NCI-H1092 (cell line): Measurements from ENCODE around the gene OR8B8.
"Not testable (repeated sequence)": the region's sequence is repeated elsewhere in the genome, so short reads cannot be mapped to it uniquely, and the experiment has no call there.

ENCODE experiments used
- DNase-seq: peaks from one replicate; lab custom pipeline; 2025; lab: John Stamatoyannopoulos, UW

OR8B8 gene, protein sequence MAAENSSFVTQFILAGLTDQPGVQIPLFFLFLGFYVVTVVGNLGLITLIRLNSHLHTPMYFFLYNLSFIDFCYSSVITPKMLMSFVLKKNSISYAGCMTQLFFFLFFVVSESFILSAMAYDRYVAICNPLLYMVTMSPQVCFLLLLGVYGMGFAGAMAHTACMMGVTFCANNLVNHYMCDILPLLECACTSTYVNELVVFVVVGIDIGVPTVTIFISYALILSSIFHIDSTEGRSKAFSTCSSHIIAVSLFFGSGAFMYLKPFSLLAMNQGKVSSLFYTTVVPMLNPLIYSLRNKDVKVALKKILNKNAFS

DNA sequence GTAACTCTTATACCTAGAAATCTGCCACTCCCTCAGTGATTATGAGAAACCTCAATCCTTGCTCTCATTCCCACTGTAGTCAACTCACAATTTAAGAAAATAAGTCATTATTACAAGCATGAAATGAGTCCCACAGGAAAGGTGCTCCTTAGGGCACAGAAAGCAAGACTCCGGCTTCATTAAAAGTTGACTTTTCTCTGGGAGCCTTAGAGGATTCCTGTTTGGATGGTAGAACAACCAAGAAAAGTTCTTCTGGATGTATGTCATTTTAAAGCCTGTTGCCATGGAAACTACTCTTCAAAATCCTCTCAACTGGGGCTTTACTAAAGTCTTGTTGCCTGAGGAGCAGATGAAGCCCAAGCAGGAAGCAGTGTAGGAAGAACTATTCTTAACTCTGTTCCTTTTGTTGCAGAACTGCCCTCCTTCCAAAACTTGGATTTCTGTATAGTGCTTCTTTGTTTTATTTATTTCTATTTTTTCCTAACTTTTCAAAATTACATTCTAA, at the start of gene OR8B8:
TSS of gene OR8B8 (minus strand) at position 51 of the 505 bp plus-strand sequence. CDS start 4,611 bp downstream, outside the sequence.
- no peak for DNase-seq

DNA sequence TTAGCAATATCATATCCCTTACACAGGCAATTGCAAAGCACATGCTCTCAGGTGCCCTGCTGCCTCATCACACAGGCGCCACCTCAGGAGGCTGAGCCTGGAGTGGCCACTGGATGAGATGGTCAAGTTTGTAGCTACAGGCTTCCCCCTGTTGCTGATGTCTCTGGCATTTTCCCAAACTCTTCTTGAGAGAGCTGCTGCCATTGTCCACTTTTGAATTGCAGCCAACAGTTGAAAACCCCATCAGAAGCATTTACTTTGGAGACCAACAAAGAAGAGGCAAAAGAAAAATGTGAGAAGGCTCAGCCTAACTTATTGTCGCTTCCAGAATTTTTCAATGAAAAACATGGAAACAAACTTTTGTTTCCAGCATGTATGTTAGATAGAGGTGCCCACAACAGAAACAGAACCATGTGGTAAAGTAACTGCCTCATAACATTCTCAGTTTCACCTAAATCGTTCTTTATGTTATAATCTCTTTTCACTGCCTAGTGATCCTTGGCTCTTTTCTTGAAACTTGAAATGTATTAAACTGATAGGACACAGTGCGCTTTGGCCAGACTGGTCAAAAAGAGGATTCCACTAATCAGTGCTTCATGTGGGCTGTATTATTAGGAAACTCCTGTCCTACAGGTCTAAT, 47.6 kb upstream of the OR8B8 start:
- DNase-seq, result no peak

DNA sequence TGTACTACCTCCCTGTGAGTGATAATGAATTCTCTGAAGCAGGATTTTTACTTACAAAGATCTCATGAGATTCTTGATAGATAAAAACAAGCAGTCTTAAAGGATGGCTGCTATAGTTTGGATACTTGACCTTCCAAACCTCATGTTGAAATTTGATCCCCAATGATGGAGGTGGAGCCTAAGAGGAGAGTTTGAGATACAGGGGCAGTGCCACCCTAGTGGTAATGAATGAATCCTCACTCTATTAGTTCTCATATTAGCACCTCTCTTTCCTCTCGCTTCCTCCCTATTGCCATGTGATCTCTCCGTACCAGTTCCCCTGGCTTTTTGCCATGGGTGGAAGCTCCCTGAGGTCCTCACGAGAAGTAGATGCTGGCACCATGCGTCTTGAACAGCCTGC, 37.9 kb upstream of the OR8B8 start:
- DNase-seq, result no peak

DNA sequence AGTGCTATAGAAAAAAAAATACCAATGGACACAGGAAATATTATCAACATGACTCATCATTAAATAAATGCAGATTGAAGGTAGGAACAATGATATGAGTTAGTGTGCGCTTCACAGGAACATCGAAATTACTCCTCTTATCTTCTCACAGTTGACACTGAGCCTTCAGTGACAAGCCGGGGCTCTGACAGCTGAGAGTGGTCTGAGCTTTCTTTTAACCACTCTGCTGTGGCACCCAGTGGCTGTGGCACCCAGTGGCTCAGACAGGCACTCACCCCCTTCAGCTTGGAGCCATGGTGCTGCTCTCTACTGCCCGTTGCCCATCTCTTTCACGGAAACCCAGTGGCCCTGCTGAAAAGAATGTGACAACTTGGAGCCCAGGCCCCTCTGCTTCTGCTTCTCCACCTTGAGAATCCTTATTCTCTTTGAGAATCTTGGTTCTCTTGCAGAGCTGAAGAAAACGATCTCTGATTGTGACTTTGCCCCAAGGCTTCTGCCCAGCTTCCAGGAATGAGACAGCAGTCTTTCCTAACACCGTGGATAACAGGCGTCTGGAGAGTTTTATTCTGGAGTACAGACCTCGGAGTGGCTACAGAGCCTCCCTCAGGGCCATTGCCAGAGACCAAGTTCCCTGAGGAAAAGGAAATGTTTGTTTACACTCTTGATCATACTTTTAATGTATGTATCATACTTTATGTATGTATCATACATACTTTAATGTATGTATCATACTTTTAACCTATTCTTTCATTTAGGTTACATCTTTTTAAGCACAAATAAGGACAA, 37.1 kb upstream of the OR8B8 start:
- DNase-seq, result no peak

DNA sequence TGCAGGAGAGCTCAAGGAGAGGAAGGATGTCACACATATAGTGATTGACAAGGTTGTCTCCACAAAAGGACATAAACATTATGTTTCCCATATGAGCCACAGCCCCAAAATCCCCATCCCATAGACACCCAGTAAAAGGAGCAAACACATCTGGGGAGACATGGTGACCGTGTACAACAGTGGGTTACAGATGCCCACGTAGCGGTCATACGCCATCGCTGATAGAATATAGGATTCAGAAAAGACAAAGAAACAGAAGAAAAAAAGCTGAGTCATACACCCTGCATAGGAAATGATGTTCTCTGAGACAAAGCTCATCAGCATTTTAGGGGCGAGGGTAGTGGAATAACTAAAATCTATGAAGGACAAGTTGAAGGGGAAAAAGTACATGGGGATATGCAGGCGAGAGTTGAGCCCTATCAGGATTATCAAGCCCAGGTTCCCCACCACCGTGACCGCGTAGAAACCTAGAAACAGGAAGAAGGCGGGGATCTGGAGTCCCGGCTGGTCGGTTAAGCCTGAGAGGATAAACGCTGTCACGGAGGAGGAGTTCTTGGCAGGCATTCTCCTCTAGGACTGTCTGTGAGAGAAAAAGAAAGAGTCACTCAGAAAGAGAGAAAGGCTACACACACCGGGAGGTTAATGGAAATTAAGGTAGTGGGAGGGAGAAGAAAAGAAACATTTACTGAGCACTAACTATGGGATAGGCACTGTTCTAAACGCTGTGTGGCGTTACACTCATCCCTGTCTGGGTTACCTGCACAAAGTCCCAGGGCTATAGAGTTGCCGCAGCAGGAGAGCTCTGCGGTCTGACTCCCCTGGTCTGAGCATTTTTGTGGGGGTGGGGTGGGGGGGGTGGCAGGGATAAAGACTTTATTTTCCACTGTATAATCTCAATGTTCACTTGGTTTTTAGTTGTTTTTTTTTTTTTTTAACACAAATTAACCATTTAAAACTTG, 36.1 kb upstream of the OR8B8 start:
- DNase-seq, result no peak

DNA sequence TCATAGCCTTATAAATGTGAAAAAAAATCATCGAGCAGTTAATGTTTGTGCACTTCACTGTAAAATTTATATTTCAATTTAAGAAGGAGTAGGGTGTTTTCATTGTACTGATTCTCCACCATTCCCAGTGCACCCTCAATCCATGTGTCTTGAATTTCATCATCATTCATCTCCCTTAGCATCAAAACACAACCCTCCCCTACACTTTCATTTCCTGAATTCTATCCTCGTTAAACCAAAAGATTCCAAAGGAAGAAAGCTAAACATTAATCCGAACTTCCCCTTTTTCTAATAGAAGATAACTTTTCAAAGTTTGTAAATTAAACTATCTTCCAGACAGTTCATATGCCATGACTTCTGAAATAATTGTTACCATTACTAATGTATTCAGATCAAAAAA, 34.1 kb upstream of the OR8B8 start:
- no peak for DNase-seq

DNA sequence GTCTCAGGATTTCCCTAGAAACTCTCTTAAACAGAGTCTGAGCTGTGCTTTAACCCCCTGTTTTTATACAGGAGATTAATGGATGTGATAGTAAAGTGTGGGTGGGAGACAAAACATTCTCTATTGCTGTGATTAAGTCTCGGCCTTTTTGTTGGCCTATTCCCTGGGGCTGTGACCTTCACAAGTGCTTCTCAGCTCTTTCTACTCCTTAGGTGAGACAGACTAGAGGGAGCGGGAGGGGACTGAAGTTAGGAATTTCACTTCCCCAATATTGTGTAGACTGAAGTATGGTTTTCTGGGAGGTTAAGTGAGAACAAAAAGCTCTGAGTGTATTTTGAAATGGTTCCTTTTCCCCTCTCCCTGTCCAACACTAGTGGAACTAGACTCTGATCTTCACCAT, 29.8 kb upstream of the OR8B8 start:
- DNase-seq, result no peak

DNA sequence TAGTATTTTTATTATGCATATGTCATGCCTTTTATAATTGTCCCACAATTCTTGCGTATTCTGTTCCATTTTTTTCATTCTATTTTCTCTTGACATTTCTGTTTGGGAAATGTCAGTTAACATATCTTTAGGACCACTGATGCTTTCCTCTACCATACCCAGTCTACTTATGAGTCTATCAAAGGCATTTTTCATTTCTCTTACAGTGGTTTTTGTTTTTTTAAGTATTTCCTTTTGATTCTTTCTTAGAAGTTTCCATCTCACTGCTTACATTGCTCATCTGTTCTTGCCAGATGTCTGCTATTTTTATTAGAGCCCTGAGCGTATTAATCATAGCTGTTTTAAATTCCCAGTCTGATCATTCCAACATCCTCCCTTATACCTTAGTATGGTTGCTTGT, 29.3 kb upstream of the OR8B8 start:
- DNase-seq, result no peak

DNA sequence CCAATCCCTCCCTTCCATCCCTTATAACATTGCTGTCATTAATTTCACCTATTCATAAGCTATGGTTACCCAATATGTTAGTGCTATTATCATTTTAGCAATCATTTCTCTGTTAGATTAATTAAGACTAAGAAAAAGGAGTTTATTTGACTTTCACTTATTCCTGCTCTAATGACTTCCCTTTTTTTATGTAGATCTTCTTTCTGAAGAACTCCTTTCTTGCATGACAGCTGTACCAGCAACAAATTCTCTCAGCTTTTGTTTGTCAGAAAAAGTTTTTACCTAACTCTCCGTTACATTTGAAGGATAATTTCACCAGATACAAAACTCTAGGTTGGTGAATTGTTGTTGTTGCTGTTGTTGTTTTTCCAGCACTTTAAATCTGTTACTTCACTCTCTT, 28.6 kb upstream of the OR8B8 start:
- DNase-seq, result no peak

DNA sequence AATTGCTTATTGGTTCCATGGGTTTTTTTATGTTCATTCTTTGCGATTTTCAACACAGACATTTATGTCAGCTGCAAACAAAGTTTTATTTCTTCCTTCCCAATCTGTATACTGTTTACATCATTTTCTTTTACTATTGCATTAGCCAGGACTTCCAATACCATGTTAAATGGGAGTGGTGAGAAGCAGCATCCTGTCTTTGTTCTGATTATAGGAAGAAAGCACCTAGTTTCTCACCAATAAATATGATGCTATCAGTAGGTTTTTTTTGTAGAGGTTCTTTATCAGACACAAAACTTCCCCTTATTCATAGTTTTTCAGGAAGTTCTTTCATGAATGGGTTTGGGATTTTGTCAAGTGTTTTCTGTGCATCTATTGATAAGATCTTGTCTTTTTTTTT, 28.0 kb upstream of the OR8B8 start:
- no peak for DNase-seq

DNA sequence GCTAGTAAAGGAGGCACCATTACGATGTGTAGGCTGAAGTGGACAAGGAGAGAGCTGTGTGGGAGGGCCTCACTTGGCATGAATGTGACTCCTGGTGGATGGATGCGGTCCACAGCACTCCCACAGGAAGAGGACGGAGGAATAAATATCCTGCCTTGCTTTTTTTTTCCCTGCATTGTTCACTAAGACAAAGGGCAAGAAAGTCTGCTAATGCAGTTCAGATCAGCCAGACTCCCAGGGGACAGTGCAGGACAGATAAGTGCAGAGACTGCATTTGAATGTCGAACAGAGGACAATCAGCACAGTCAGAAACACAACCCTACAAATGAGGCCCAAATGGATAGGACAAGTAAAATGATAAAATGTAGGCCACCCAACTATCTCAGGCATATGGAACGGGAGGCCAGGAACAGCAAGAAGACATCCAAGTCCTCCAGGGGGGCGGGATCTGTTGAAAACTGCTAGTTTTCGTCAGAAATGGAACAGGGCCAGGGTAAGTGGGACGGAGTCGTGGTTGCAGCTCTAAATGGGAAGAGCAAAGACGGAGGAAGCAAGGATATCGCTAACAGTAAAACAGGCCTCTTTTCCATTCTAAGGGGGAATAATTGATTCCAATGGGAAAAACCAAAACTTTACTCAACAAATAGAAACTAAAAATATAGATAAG, 25.2 kb upstream of the OR8B8 start:
- no peak for DNase-seq

DNA sequence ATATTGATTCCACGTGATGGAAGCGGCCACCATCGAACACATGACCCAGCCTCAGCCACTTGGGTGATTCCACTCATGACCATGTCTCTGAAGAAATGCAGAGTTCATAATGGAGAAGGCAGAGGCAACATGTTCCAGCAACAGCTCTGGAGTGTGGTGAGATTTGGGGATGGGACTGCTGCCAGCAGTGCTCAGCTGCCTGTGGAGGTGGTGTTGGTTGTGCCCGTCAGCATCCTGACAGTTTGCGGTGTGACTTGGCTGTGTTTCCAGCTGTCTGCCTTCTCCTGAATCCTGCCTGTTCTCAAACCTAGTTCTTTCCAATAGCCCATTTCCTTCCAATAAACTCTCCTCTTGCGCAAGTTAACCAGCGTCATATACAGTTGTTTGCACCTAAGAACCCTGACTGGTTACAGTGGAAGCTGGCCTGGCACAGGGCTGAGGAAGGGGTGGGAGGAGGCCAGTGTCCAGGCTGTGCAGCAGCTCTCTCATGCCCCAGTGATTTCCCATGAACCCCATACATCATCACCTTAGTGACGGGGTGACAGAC, 22.0 kb upstream of the OR8B8 start:
- DNase-seq, result no peak

DNA sequence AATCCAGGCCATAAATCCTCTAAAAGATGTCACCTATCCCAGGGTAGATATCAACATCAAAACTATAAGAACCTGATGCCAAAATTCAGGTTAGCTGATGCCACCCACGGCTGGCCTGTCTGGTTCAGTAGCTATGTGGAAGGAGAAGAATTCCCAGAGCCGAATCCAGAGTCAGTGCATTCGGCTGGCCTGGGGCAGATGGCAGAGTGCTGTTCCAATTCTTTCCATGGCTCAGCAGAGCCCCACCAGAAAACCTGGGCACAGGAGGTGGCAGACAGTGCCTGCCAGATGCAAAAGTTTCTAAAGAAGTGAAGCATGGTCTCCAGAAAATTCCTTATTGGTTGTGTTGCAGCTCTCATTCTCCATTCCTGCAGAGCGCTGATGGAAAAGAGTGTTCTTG, 19.9 kb upstream of the OR8B8 start:
- DNase-seq, result no peak

DNA sequence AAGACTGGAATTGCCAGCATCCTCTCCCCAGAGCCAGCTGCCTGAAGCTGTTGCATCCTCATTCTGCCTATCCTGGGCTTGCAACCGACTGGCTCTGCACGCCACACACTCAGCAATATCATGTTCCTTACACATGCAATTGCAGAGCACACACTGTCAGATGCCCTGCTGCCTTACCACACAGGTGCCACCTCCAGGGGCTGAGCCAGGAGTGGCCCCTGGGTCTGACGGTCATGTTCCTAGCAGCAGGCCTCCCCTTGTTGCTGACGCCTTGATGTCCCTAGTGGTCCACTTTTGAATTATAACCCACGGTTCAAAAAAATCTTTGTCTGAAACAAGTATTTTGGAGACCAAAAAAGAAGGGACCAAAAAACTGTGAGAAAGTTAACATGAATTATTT, 18.5 kb upstream of the OR8B8 start:
- no peak for DNase-seq

DNA sequence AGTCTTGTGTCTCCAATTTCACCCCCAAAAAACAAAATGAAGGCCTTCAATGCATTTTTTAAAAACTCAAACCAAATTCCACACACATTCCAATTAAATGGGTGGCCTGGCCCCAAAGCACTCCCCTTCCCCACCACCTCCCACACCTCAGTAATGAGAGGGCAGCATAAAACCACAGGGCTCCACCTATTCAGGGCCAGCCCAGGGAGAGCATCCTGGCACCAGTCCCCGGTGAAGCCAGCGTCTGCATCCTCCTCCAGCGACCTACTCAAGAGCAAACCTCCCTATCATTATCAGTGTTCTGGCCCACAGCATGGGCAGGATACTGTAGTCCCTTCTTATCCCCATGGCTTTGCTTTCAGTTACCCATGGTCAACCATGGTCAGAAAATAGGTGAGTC, 17.8 kb upstream of the OR8B8 start:
- no peak for DNase-seq

DNA sequence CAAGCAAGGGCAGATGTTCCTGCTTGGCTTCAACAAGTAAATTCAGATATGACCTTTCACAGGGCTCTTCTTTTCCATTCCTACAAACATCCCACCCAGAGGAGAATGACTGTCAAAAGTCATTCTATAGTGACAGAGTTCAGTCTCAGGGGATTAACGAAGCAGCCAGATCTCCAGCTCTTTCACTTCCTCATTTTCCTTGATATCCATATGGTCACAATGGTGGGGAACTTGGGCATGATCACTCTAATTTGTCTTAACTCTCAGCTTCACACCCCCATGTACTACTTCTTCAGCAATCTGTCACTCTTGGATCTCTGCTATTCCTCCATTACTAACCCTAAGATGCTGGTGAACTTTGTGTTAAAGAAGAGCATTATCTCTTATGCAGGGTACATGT, 15.0 kb upstream of the OR8B8 start:
- DNase-seq, result no peak

DNA sequence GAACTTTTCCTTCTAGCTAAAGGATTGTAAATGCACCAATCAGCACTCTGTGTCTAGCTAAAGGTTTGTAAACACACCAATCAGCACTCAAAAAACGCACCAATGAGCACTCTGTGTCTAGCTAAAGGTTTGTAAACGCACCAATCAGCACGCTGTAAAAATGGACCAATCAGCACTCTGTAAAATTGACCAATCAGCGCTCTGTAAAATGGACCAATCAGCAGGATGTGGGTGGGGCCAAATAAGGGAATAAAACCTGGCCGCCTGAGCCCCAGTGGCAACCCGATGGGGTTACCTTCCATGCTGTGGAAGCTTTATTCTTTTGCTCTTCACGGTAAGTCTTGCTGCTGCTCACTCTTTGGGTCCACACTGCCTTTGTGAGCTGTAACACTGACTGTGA, 13.9 kb upstream of the OR8B8 start:
- DNase-seq, result not testable (repeated sequence)

DNA sequence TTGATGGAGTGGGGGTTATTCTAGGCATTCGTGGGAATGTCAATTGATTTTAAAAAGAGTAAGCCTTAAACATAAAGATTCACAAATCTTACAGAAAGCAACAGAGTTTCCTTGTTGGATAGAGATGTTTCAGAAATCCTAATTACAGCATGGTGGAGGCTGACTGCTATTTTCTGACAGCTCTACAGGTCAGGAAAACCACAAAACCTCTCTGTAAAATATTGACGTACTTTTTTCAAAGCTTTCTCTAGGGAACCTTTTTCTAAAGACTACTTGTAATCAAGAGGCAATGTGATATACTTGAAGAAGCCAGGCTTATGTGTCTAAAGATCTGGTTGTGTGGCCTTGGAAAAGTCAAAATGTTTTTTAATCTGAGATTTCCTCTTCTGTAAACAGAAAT, 9.1 kb upstream of the OR8B8 start:
- DNase-seq, result no peak

DNA sequence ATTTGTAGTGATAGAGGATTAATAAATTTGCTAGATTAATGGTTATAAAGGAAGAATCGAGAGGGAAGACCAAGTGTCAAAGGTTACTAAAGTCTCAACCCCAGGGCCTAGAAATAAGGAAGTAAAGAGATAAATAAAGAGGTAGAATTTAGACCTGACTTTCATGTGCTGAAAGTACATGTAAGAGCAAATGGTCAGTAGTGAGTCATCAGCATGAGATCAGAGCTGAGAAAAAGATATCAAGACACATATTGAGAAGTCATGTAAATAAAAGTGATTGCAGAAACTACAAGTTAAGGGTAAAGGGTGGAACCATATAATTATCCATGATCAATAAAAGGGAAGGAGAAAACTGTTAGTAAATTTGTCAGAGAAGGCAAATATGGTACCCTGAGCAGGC, 1.4 kb upstream of the OR8B8 start:
- no peak for DNase-seq

DNA sequence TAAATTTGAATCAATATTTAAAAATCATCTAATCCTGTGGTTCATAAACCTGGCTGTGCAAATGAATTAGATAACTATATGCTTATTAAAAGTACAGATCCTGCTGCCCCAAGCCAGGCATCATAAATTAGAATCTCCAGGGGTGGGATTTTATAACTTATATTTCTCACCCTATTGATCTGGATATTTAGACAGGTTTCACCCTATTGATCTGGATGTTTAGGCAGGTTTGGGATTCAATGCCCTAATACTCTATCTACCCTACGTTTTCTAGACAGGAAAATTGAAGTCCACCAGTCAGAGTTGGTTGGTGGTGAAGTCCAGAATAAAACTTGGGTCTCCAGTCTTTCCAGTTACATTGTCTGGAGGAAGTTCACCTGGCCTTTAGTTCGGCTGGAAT, 2.6 kb downstream of the OR8B8 start:
- no peak for DNase-seq

DNA sequence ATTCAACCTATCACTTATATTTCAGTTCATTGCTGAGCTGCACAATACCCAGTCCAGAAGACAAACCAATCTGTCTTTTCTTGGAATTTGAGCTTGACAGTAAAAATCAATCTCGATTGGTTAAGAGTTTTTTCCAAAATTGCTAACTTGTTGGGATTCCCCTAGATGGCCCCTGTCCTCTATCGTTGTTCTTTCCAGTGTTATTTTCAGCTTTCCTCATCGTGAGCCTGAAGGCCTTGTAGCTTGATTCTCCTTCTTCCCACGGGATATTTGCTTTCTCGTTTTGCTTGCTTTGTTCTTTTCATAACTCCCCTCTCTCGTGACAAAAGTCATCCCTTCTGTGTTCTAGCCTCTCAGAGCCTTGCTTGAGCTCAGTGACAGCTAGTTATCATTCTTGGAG, 3.1 kb downstream of the OR8B8 start:
- no peak for DNase-seq
